ENCODE results near the gene STAU1.

STAU1 gene

DNA sequence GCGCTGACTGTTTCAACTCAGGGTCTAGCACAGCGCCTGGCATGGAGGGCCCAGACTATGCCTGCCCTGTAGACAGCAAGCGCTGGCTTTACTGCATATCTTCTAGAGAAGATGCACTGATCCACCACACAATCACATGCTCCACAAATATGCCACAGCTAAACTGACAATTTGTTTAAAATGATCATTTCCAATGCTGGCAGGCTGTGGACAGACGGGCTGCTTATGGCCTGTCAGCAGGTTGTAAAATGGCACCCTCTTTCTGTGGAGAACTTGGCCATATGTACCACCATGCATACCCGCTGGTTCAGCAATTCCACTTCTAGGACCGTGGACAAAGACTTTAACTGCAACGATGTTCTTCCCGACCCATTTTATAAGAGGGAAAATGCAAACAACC lies 40.8 kb downstream of the STAU1 start:
- TF ChIP-seq CTCF (IDR thresholded peaks at IDR 0.05; ENCODE audit: insufficient read depth, low read length, poor library complexity, severe bottlenecking), result no peak
- no peak overlapping the region for H3K4me3 ChIP-seq (replicated peaks; ENCODE audit: low read depth, low read length)
- DNase-seq (ENCODE audit: extremely low read depth, insufficient read length), result no peak
- no peaks in the 10 kb centered on the region for H3K27me3 ChIP-seq (replicated peaks; ENCODE audit: control insufficient read depth, insufficient read depth, low read length)
- peaks cover 14% of the 10 kb centered on the region for H3K36me3 ChIP-seq (ENCODE audit: control insufficient read depth, insufficient read depth, low read length)

GRCh38 chr20:49146442-49147225 lies 41.5 kb downstream of the STAU1 start:
- H3K36me3 ChIP-seq (ENCODE audit: control insufficient read depth, insufficient read depth, low read length), result peaks cover 14% of the 10 kb centered on the region
- no peak for TF ChIP-seq CTCF (IDR thresholded peaks at IDR 0.05; ENCODE audit: insufficient read depth, low read length, poor library complexity, severe bottlenecking)
- H3K4me3 ChIP-seq (replicated peaks; ENCODE audit: low read depth, low read length), result no peak overlapping the region
- no peak for DNase-seq (ENCODE audit: extremely low read depth, insufficient read length)
- no peaks in the 10 kb centered on the region for H3K27me3 ChIP-seq (replicated peaks; ENCODE audit: control insufficient read depth, insufficient read depth, low read length)

- no peaks in the 10 kb centered on the region for H3K27me3 ChIP-seq (replicated peaks; ENCODE audit: control insufficient read depth, insufficient read depth, low read length)
- H3K4me3 ChIP-seq (replicated peaks; ENCODE audit: low read depth, low read length), result no peak overlapping the region
- no peak for TF ChIP-seq CTCF (IDR thresholded peaks at IDR 0.05; ENCODE audit: insufficient read depth, low read length, poor library complexity, severe bottlenecking)
- H3K36me3 ChIP-seq (ENCODE audit: control insufficient read depth, insufficient read depth, low read length), result peaks cover 4% of the 10 kb centered on the region
- no peak for DNase-seq (ENCODE audit: extremely low read depth, insufficient read length)
Measured at GRCh38 chr20:49140834-49141233, 47.3 kb downstream of the STAU1 start.

- no peak for DNase-seq (ENCODE audit: extremely low read depth, insufficient read length)
- Histone ChIP-seq H3K36me3 (ENCODE audit: control insufficient read depth, insufficient read depth, low read length) (peaks cover 4% of the 10 kb centered on the region), H3K27me3 (replicated peaks; ENCODE audit: control insufficient read depth, insufficient read depth, low read length) (no peaks in the 10 kb centered on the region), H3K4me3 (replicated peaks; ENCODE audit: low read depth, low read length) (no peak overlapping the region)
- no peak for TF ChIP-seq CTCF (IDR thresholded peaks at IDR 0.05; ENCODE audit: insufficient read depth, low read length, poor library complexity, severe bottlenecking)
Measured at GRCh38 chr20:49140411-49140810, 47.7 kb downstream of the STAU1 start.

GRCh38 chr20:49138431-49138830 lies 49.7 kb downstream of the STAU1 start:
- no peak overlapping the region for H3K4me3 ChIP-seq (replicated peaks; ENCODE audit: low read depth, low read length)
- no peak for TF ChIP-seq CTCF (IDR thresholded peaks at IDR 0.05; ENCODE audit: insufficient read depth, low read length, poor library complexity, severe bottlenecking)
- H3K27me3 ChIP-seq (replicated peaks; ENCODE audit: control insufficient read depth, insufficient read depth, low read length), result no peaks in the 10 kb centered on the region
- H3K36me3 ChIP-seq (ENCODE audit: control insufficient read depth, insufficient read depth, low read length), result peaks cover 7% of the 10 kb centered on the region
- no peak for DNase-seq (ENCODE audit: extremely low read depth, insufficient read length)

All from GM06990 (cell line).